HepG2 (cell line): ENCODE data around the gene HNF1B. TPM values are rescaled to one million over a fixed set of nuclear protein-coding genes. Genes with fewer than 3 reads are reported as not detected.

ENCODE experiments used
- ATF7 ChIP-seq, 2 experiments: fragments of 450-650 bp in 1 of 2; sonication (generic) in 1 of 2; formaldehyde crosslinking in 1 of 2; IDR thresholded peaks; 2 replicates each; pipeline versions ENCODE4 v1.4.0 to v1.6.1; 2016 to 2020; ENCODE audit warnings: antibody characterized with exemption in 1 of 2, mild to moderate bottlenecking in 1 of 2, missing genetic modification reagents in 1 of 2
- FOXO1 ChIP-seq: sonication (generic); formaldehyde crosslinking; IDR thresholded peaks from 2 replicates; pipeline ENCODE4 v1.4.0; 2020; ENCODE audit warnings: missing genetic modification reagents
- HDAC1 ChIP-seq: sonication (generic); formaldehyde crosslinking; IDR thresholded peaks from 2 replicates; pipeline ENCODE4 v1.5.1; 2020; ENCODE audit warnings: mild to moderate bottlenecking, missing genetic modification reagents
- ISX ChIP-seq: sonication (generic); formaldehyde crosslinking; conservative IDR thresholded peaks from 2 replicates; pipeline ENCODE4 v1.5.0; 2020; ENCODE audit warnings: missing genetic modification reagents
- NONO ChIP-seq, 2 experiments: fragments of 450-650 bp in 1 of 2; sonication (generic) in 1 of 2; formaldehyde crosslinking in 1 of 2; IDR thresholded peaks in 1 of 2; conservative IDR thresholded peaks in 1 of 2; 2 replicates each; pipeline versions ENCODE4 v1.6.1 to v1.8.0; 2017 to 2022; ENCODE audit warnings: mild to moderate bottlenecking in 1 of 2, missing genetic modification reagents in 1 of 2, moderate library complexity in 1 of 2
- NR0B2 ChIP-seq: sonication (generic); formaldehyde crosslinking; IDR thresholded peaks from 2 replicates; pipeline ENCODE4 v1.4.0; 2020; ENCODE audit warnings: mild to moderate bottlenecking, missing genetic modification reagents
- RARG ChIP-seq: sonication (generic); formaldehyde crosslinking; IDR thresholded peaks from 2 replicates; pipeline ENCODE4 v1.4.0; 2020; ENCODE audit warnings: low read depth, mild to moderate bottlenecking, missing genetic modification reagents
- SCMH1 ChIP-seq: sonication (generic); formaldehyde crosslinking; IDR thresholded peaks from 2 replicates; pipeline ENCODE4 v1.9.0; 2021; ENCODE audit warnings: missing genetic modification reagents, mild to moderate bottlenecking, borderline replicate concordance
- SRY ChIP-seq: sonication (generic); formaldehyde crosslinking; IDR thresholded peaks from 2 replicates; pipeline ENCODE4 v1.8.0; 2022; ENCODE audit warnings: mild to moderate bottlenecking, missing genetic modification reagents
- THRA ChIP-seq: sonication (generic); formaldehyde crosslinking; IDR thresholded peaks from 2 replicates; pipeline ENCODE4 v1.4.0; 2020; ENCODE audit warnings: missing genetic modification reagents, borderline replicate concordance
- ZFYVE20 ChIP-seq: sonication (generic); formaldehyde crosslinking; IDR thresholded peaks from 2 replicates; pipeline ENCODE4 v1.8.0; 2023; ENCODE audit warnings: low read depth, mild to moderate bottlenecking, moderate library complexity, missing genetic modification reagents, borderline replicate concordance
- ZNF143 ChIP-seq: sonication (generic); formaldehyde crosslinking; IDR thresholded peaks from 2 replicates; pipeline ENCODE4 v1.4.0; 2020; ENCODE audit warnings: missing genetic modification reagents
- ZNF513 ChIP-seq: sonication (generic); formaldehyde crosslinking; conservative IDR thresholded peaks from 2 replicates; pipeline ENCODE4 v1.5.0; 2020; ENCODE audit warnings: missing genetic modification reagents
- ZNF605 ChIP-seq: sonication (generic); formaldehyde crosslinking; IDR thresholded peaks from 2 replicates; pipeline ENCODE4 v1.8.0; 2022; ENCODE audit warnings: mild to moderate bottlenecking, missing genetic modification reagents
- ZNF652 ChIP-seq: IDR thresholded peaks from 2 replicates; pipeline ENCODE4 v1.6.1; 2016; ENCODE audit warnings: low read depth, borderline replicate concordance
- polyA plus RNA-seq, 8 experiments: library from polyadenylated mRNA; depleted of rRNA in 3 of 8; stranded (reverse) in 7 of 8; unstranded in 1 of 8; fragments of >200 nt; fragmentation: Illumina TruSeq in 4 of 8; extraction: Trizol in 4 of 8; gene quantifications; 2 replicates each; pipeline versions ENCODE4 v1.2.1 to v1.2.3, GENCODE V29; 2011 to 2016; ENCODE audit warnings: low read depth in 4 of 8, missing spikeins in 1 of 8, mixed read lengths in 1 of 8; ENCODE audit not compliant: insufficient read depth in 1 of 8
- total RNA-seq, 5 experiments: library from RNA; depleted of rRNA; stranded (reverse); fragments of >200 nt; fragmentation: Illumina TruSeq; extraction: Trizol; gene quantifications; 2 replicates each; pipeline ENCODE4 v1.2.3, GENCODE V29; 2016; ENCODE audit warnings: low read depth in 1 of 5
- TF ChIP-seq, protein P1 (sequence below): sonication (generic); formaldehyde crosslinking; conservative IDR thresholded peaks from 2 replicates; pipeline ENCODE4 v1.8.0; 2022; ENCODE audit warnings: missing genetic modification reagents
- TF ChIP-seq, protein P2 (sequence below): sonication (generic); formaldehyde crosslinking; IDR thresholded peaks from 2 replicates; pipeline ENCODE4 v1.5.0; 2020; ENCODE audit warnings: mild to moderate bottlenecking, missing genetic modification reagents, borderline replicate concordance

Gene HNF1B
- total and polyA plus RNA-seq, 2 of the 13 experiments (the other 11 are each of a cell fraction or from before 2014, with no cell fraction given): 1.9 to 5.3 TPM

DNA sequence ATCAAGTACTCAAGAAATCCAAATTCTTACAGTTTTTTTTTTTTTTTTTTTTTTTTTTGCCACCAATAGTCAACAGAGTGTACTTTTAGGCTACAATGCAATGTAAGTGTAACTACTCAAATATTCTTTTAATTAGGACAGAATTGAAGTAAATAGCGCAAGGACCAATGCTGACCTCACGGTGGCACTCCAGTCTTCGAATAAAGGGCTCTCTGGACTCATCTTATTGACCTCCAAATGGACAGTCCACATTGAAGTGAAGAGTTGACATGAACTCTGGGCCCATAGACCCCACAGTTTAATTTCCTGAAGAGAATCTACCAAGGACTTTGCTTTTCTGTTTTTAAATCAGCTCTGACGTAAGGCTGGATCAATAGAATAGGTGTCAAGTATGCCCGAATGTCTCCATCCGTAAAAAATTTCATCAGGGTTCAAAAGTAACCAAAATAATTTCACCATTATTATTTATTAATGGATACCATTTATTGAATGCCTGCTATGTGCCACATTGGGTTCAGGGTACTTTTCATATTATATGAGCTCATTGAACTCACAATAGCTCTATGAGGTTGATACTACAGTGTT lies 94.3 kb downstream of the HNF1B start (continued):
- TF ChIP-seq THRA (CRISPR knock-in tag): no peak; the same call in 1 of the 2 replicates
- TF ChIP-seq ZNF513 (CRISPR knock-in tag): no peak
- TF ChIP-seq HDAC1 (CRISPR knock-in tag): no peak
- no peak for TF ChIP-seq RARG (CRISPR knock-in tag)
- TF ChIP-seq SRY (CRISPR knock-in tag): no peak
- TF ChIP-seq, protein P1, sequence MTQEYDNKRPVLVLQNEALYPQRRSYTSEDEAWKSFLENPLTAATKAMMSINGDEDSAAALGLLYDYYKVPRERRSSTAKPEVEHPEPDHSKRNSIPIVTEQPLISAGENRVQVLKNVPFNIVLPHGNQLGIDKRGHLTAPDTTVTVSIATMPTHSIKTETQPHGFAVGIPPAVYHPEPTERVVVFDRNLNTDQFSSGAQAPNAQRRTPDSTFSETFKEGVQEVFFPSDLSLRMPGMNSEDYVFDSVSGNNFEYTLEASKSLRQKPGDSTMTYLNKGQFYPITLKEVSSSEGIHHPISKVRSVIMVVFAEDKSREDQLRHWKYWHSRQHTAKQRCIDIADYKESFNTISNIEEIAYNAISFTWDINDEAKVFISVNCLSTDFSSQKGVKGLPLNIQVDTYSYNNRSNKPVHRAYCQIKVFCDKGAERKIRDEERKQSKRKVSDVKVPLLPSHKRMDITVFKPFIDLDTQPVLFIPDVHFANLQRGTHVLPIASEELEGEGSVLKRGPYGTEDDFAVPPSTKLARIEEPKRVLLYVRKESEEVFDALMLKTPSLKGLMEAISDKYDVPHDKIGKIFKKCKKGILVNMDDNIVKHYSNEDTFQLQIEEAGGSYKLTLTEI (CRISPR knock-in tag): no peak
- TF ChIP-seq, protein P2, sequence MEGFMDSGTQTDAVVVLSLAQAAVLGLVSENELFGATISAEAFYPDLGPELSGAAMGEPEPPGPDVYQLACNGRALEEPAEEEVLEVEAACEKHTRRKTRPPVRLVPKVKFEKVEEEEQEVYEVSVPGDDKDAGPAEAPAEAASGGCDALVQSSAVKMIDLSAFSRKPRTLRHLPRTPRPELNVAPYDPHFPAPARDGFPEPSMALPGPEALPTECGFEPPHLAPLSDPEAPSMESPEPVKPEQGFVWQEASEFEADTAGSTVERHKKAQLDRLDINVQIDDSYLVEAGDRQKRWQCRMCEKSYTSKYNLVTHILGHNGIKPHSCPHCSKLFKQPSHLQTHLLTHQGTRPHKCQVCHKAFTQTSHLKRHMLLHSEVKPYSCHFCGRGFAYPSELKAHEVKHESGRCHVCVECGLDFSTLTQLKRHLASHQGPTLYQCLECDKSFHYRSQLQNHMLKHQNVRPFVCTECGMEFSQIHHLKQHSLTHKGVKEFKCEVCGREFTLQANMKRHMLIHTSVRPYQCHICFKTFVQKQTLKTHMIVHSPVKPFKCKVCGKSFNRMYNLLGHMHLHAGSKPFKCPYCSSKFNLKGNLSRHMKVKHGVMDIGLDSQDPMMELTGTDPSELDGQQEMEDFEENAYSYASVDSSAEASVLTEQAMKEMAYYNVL (CRISPR knock-in tag): no peak
- no peak for TF ChIP-seq SCMH1 (CRISPR knock-in tag)
- no peak for TF ChIP-seq ATF7 (IDR thresholded peaks at IDR 0.05)
- no peak for TF ChIP-seq ATF7 (CRISPR knock-in tag; IDR thresholded peaks at IDR 0.05)
- TF ChIP-seq ZFYVE20: no peak
- no peak for TF ChIP-seq ZNF143 (CRISPR knock-in tag)
- no peak for TF ChIP-seq NR0B2 (CRISPR knock-in tag)
- no peak for TF ChIP-seq ZNF652 (CRISPR knock-in tag)
- TF ChIP-seq NONO (IDR thresholded peaks at IDR 0.05): no peak
- TF ChIP-seq NONO (CRISPR knock-in tag; conservative IDR thresholded peaks at IDR 0.05): no peak
- no peak for TF ChIP-seq ISX (CRISPR knock-in tag)
- no peak for TF ChIP-seq FOXO1 (CRISPR knock-in tag)
- TF ChIP-seq ZNF605: no peak
